ENCODE data around the gene MAP3K2.

Gene MAP3K2

GRCh38 chr2:127401757-127402695, 14.3 kb upstream of the MAP3K2 start:
- Histone ChIP-seq H3K36me3 (ENCODE audit: insufficient read depth, low read depth, low read length) (no peaks in the 10 kb centered on the region), H3K4me3 (ENCODE audit: low read length) (no peak overlapping the region), H3K27me3 (ENCODE audit: insufficient read depth, low read length) (no peaks in the 10 kb centered on the region), H3K27ac (ENCODE audit: low read length) (no peak overlapping the region), H3K9me3 (ENCODE audit: insufficient read depth, low read depth, low read length) (no peaks in the 10 kb centered on the region), H3K4me1 (ENCODE audit: insufficient read depth, low read length) (0 out of 2 replicates have a peak, but pooled peaks cover 6% of the 10 kb centered on the region), H3K9ac (ENCODE audit: low read depth, low read length) (no peak overlapping the region)

GRCh38 chr2:127400897-127401756, 13.4 kb upstream of the MAP3K2 start:
- no peaks in the 10 kb centered on the region for H3K9me3 ChIP-seq (ENCODE audit: insufficient read depth, low read depth, low read length)
- H3K36me3 ChIP-seq (ENCODE audit: insufficient read depth, low read depth, low read length), result no peaks in the 10 kb centered on the region
- H3K9ac ChIP-seq (ENCODE audit: low read depth, low read length), result no peak overlapping the region
- H3K4me3 ChIP-seq (ENCODE audit: low read length), result no peak overlapping the region
- 0 out of 2 replicates have a peak, but pooled peaks cover 6% of the 10 kb centered on the region for H3K4me1 ChIP-seq (ENCODE audit: insufficient read depth, low read length)
- H3K27ac ChIP-seq (ENCODE audit: low read length), result no peak overlapping the region
- H3K27me3 ChIP-seq (ENCODE audit: insufficient read depth, low read length), result no peaks in the 10 kb centered on the region

GRCh38 chr2:127400533-127400896, 12.7 kb upstream of the MAP3K2 start:
- Histone ChIP-seq H3K36me3 (ENCODE audit: insufficient read depth, low read depth, low read length) (no peaks in the 10 kb centered on the region), H3K9me3 (ENCODE audit: insufficient read depth, low read depth, low read length) (no peaks in the 10 kb centered on the region), H3K9ac (ENCODE audit: low read depth, low read length) (no peak overlapping the region), H3K4me1 (ENCODE audit: insufficient read depth, low read length) (0 out of 2 replicates have a peak, but pooled peaks cover 6% of the 10 kb centered on the region), H3K27ac (ENCODE audit: low read length) (no peak overlapping the region), H3K27me3 (ENCODE audit: insufficient read depth, low read length) (no peaks in the 10 kb centered on the region), H3K4me3 (ENCODE audit: low read length) (no peak overlapping the region)

- Histone ChIP-seq H3K27ac (ENCODE audit: low read length) (no peak overlapping the region), H3K4me1 (ENCODE audit: insufficient read depth, low read length) (no peaks in the 10 kb centered on the region), H3K4me3 (ENCODE audit: low read length) (no peak overlapping the region), H3K36me3 (ENCODE audit: insufficient read depth, low read depth, low read length) (no peaks in the 10 kb centered on the region), H3K9me3 (ENCODE audit: insufficient read depth, low read depth, low read length) (no peaks in the 10 kb centered on the region), H3K27me3 (ENCODE audit: insufficient read depth, low read length) (no peaks in the 10 kb centered on the region), H3K9ac (ENCODE audit: low read depth, low read length) (no peak overlapping the region)
Measured at GRCh38 chr2:127398239-127398590, 10.4 kb upstream of the MAP3K2 start.

GRCh38 chr2:127397568-127398238, 9.9 kb upstream of the MAP3K2 start:
- no peaks in the 10 kb centered on the region for H3K36me3 ChIP-seq (ENCODE audit: insufficient read depth, low read depth, low read length)
- no peaks in the 10 kb centered on the region for H3K27me3 ChIP-seq (ENCODE audit: insufficient read depth, low read length)
- H3K4me3 ChIP-seq (ENCODE audit: low read length), result no peak overlapping the region
- H3K27ac ChIP-seq (ENCODE audit: low read length), result no peak overlapping the region
- no peak overlapping the region for H3K9ac ChIP-seq (ENCODE audit: low read depth, low read length)
- no peaks in the 10 kb centered on the region for H3K9me3 ChIP-seq (ENCODE audit: insufficient read depth, low read depth, low read length)
- H3K4me1 ChIP-seq (ENCODE audit: insufficient read depth, low read length), result no peaks in the 10 kb centered on the region

- Histone ChIP-seq H3K4me1 (ENCODE audit: insufficient read depth, low read length) (no peaks in the 10 kb centered on the region), H3K9me3 (ENCODE audit: insufficient read depth, low read depth, low read length) (no peaks in the 10 kb centered on the region), H3K9ac (ENCODE audit: low read depth, low read length) (no peak overlapping the region), H3K27ac (ENCODE audit: low read length) (no peak overlapping the region), H3K4me3 (ENCODE audit: low read length) (no peak overlapping the region), H3K36me3 (ENCODE audit: insufficient read depth, low read depth, low read length) (no peaks in the 10 kb centered on the region), H3K27me3 (ENCODE audit: insufficient read depth, low read length) (no peaks in the 10 kb centered on the region)
Measured at GRCh38 chr2:127394492-127394891, 6.7 kb upstream of the MAP3K2 start.

- no peak overlapping the region for H3K27ac ChIP-seq (ENCODE audit: low read length)
Measured at GRCh38 chr2:127392828-127393578, 5.2 kb upstream of the MAP3K2 start.

GRCh38 chr2:127392133-127392827, 4.5 kb upstream of the MAP3K2 start:
- Histone ChIP-seq H3K9ac (ENCODE audit: low read depth, low read length) (no peak overlapping the region), H3K36me3 (ENCODE audit: insufficient read depth, low read depth, low read length) (no peaks in the 10 kb centered on the region), H3K4me1 (ENCODE audit: insufficient read depth, low read length) (peaks cover 6% of the 10 kb centered on the region; the same call in 1 of the 2 replicates), H3K27me3 (ENCODE audit: insufficient read depth, low read length) (peaks cover 7% of the 10 kb centered on the region; the same call in 1 of the 2 replicates), H3K27ac (ENCODE audit: low read length) (no peak overlapping the region), H3K4me3 (ENCODE audit: low read length) (no peak overlapping the region), H3K9me3 (ENCODE audit: insufficient read depth, low read depth, low read length) (no peaks in the 10 kb centered on the region)

More at GRCh38 chr2:127392828-127393578, 5.2 kb upstream of the MAP3K2 start:
- H3K4me1 ChIP-seq (ENCODE audit: insufficient read depth, low read length), result peaks cover 6% of the 10 kb centered on the region; the same call in 1 of the 2 replicates
- H3K36me3 ChIP-seq (ENCODE audit: insufficient read depth, low read depth, low read length), result no peaks in the 10 kb centered on the region
- no peaks in the 10 kb centered on the region for H3K9me3 ChIP-seq (ENCODE audit: insufficient read depth, low read depth, low read length)
- H3K27me3 ChIP-seq (ENCODE audit: insufficient read depth, low read length), result peaks cover 7% of the 10 kb centered on the region; the same call in 1 of the 2 replicates
- no peak overlapping the region for H3K4me3 ChIP-seq (ENCODE audit: low read length)
- H3K9ac ChIP-seq (ENCODE audit: low read depth, low read length), result no peak overlapping the region

- no peak overlapping the region for H3K4me3 ChIP-seq (ENCODE audit: low read length)
- no peaks in the 10 kb centered on the region for H3K36me3 ChIP-seq (ENCODE audit: insufficient read depth, low read depth, low read length)
- H3K4me1 ChIP-seq (ENCODE audit: insufficient read depth, low read length), result peaks cover 9% of the 10 kb centered on the region; the same call in 1 of the 2 replicates
- H3K9me3 ChIP-seq (ENCODE audit: insufficient read depth, low read depth, low read length), result no peaks in the 10 kb centered on the region
- H3K27ac ChIP-seq (ENCODE audit: low read length), result no peak overlapping the region
- peaks cover 7% of the 10 kb centered on the region; the same call in 1 of the 2 replicates for H3K27me3 ChIP-seq (ENCODE audit: insufficient read depth, low read length)
- H3K9ac ChIP-seq (ENCODE audit: low read depth, low read length), result no peak overlapping the region
Measured at GRCh38 chr2:127389778-127390435, 2.1 kb upstream of the MAP3K2 start.

Measured in iPS-20b (cell line).